Astrocyte of the spinal cord (primary cell): Measurements from ENCODE around the gene HMX1.

Source experiments
- DNase-seq: peaks from one replicate; pipeline ENCODE4 v3.0.0; 2011; ENCODE audit warnings: low read depth, low spot score
- H3K4me3 ChIP-seq: 2 replicates; pipeline ENCODE4 v1.5.1; 2011; ENCODE audit warnings: low read depth, mild to moderate bottlenecking, low read length, moderate library complexity
- CTCF ChIP-seq: IDR thresholded peaks from 2 replicates; pipeline ENCODE4 v1.5.1; 2012; ENCODE audit warnings: low read depth, mild to moderate bottlenecking, low read length, inconsistent platforms
- in situ Hi-C: cut with HindIII; loops from 2 replicates; pipeline ENCODE4 v1.10.0; 2017; ENCODE audit warnings: low sequenced_read_pairs

Gene HMX1

GRCh38 chr4:8838296-8838960, 33.2 kb downstream of the HMX1 start:
- DNase-seq = no peak
- in situ Hi-C loops = no loop called here
- no peak overlapping the region for H3K4me3 ChIP-seq
- TF ChIP-seq CTCF = no peak

- no peak for TF ChIP-seq CTCF
- in situ Hi-C loops = no loop called here
- H3K4me3 ChIP-seq = no peak overlapping the region
- no peak for DNase-seq
Measured at GRCh38 chr4:8837181-8837841, 34.3 kb downstream of the HMX1 start.

GRCh38 chr4:8836664-8837171, 34.9 kb downstream of the HMX1 start:
- no peak overlapping the region for H3K4me3 ChIP-seq
- DNase-seq = no peak
- in situ Hi-C loops = no loop called here
- no peak for TF ChIP-seq CTCF

- no peak overlapping the region for H3K4me3 ChIP-seq
- in situ Hi-C loops = no loop called here
- no peak for TF ChIP-seq CTCF
- no peak for DNase-seq
Measured at GRCh38 chr4:8835521-8836365, 35.9 kb downstream of the HMX1 start.

- in situ Hi-C loops = no loop called here
- DNase-seq = no peak
- no peak for TF ChIP-seq CTCF
- no peak overlapping the region for H3K4me3 ChIP-seq
Measured at GRCh38 chr4:8834681-8835220, 36.9 kb downstream of the HMX1 start.
